ENCODE measurements around the gene LRP8. TPM values are rescaled to one million over a fixed set of nuclear protein-coding genes. Genes with fewer than 3 reads are reported as not detected.

LRP8 gene
- total RNA-seq, 4 donors from 2014 or later: 4.5 to 33.8 (median 5.0) TPM

- DNase-seq: no peak
- Histone ChIP-seq H3K4me3 (no peak overlapping the region), H3K4me1 (no peaks in the 10 kb centered on the region), H3K27me3 (no peaks in the 10 kb centered on the region), H3K36me3 (no peaks in the 10 kb centered on the region), H3K27ac (no peak overlapping the region), H3K9me3 (no peaks in the 10 kb centered on the region)
- TF ChIP-seq CTCF (IDR thresholded peaks at IDR 0.05) (no peak), POLR2A (IDR thresholded peaks at IDR 0.05) (no peak)
Observed at GRCh38 chr1:53274026-53274425, 53.8 kb downstream of the LRP8 start.

- H3K27ac ChIP-seq: no peak overlapping the region
- TF ChIP-seq POLR2A (IDR thresholded peaks at IDR 0.05): no peak
- TF ChIP-seq CTCF (IDR thresholded peaks at IDR 0.05): no peak
- no peaks in the 10 kb centered on the region for H3K36me3 ChIP-seq
- DNase-seq: no peak
- H3K4me3 ChIP-seq: no peak overlapping the region
- no peaks in the 10 kb centered on the region for H3K4me1 ChIP-seq
- no peaks in the 10 kb centered on the region for H3K27me3 ChIP-seq
- H3K9me3 ChIP-seq: no peaks in the 10 kb centered on the region
Observed at GRCh38 chr1:53273526-53273925, 54.3 kb downstream of the LRP8 start.

GRCh38 chr1:53272349-53272748 is 55.5 kb downstream of the LRP8 start:
- no peak overlapping the region for H3K27ac ChIP-seq
- H3K27me3 ChIP-seq: no peaks in the 10 kb centered on the region
- TF ChIP-seq CTCF (IDR thresholded peaks at IDR 0.05): no peak
- no peak for TF ChIP-seq POLR2A (IDR thresholded peaks at IDR 0.05)
- DNase-seq: no peak
- H3K9me3 ChIP-seq: no peaks in the 10 kb centered on the region
- H3K36me3 ChIP-seq: no peaks in the 10 kb centered on the region
- no peak overlapping the region for H3K4me3 ChIP-seq
- H3K4me1 ChIP-seq: no peaks in the 10 kb centered on the region

GRCh38 chr1:53271446-53272090 is 56.3 kb downstream of the LRP8 start:
- H3K9me3 ChIP-seq: no peaks in the 10 kb centered on the region
- no peaks in the 10 kb centered on the region for H3K36me3 ChIP-seq
- no peak overlapping the region for H3K4me3 ChIP-seq
- H3K27me3 ChIP-seq: no peaks in the 10 kb centered on the region
- no peaks in the 10 kb centered on the region for H3K4me1 ChIP-seq
- peak in 1 of 3 donors; percentile 22 for DNase-seq
- TF ChIP-seq POLR2A (IDR thresholded peaks at IDR 0.05): no peak
- no peak for TF ChIP-seq CTCF (IDR thresholded peaks at IDR 0.05)
- no peak overlapping the region for H3K27ac ChIP-seq

- no peaks in the 10 kb centered on the region for H3K36me3 ChIP-seq
- TF ChIP-seq POLR2A (IDR thresholded peaks at IDR 0.05): no peak
- no peak for TF ChIP-seq CTCF (IDR thresholded peaks at IDR 0.05)
- no peaks in the 10 kb centered on the region for H3K9me3 ChIP-seq
- H3K4me3 ChIP-seq: no peak overlapping the region
- no peaks in the 10 kb centered on the region for H3K4me1 ChIP-seq
- no peaks in the 10 kb centered on the region for H3K27me3 ChIP-seq
- H3K27ac ChIP-seq: no peak overlapping the region
- no peak for DNase-seq
Observed at GRCh38 chr1:53270873-53271272, 57.0 kb downstream of the LRP8 start.

- DNase-seq: no peak
- H3K27ac ChIP-seq: no peak overlapping the region
- TF ChIP-seq CTCF (IDR thresholded peaks at IDR 0.05) (no peak), POLR2A (IDR thresholded peaks at IDR 0.05) (no peak)
- H3K27me3 ChIP-seq: no peaks in the 10 kb centered on the region
- H3K9me3 ChIP-seq: no peaks in the 10 kb centered on the region
- H3K4me1 ChIP-seq: no peaks in the 10 kb centered on the region
- H3K36me3 ChIP-seq: no peaks in the 10 kb centered on the region
- no peak overlapping the region for H3K4me3 ChIP-seq
Observed at GRCh38 chr1:53270107-53270506, 57.8 kb downstream of the LRP8 start.
